Lower lobe of right lung (tissue), 2 donors: Measurements from ENCODE around the gene CCR9. TPM values are rescaled to one million over a fixed set of nuclear protein-coding genes. Genes with fewer than 3 reads are reported as not detected.

Source experiments
- ATAC-seq, 2 donors: fragments of 200-7000 bp; cut with Tn5 transposase; one replicate each; pipeline ENCODE4 v1.9.1; 2020 to 2022; ENCODE audit warnings: mild to moderate bottlenecking in 2 of 2, moderate library complexity in 2 of 2
- DNase-seq: peaks from one replicate; pipeline ENCODE4 v3.0.0-alpha.2; 2020
- H3K27ac ChIP-seq: fragments of 200-600 bp; one replicate; pipeline ENCODE4 v1.8.0; 2022
- H3K27me3 ChIP-seq: fragments of 200-600 bp; one replicate; pipeline ENCODE4 v1.8.0; 2022; ENCODE audit warnings: low read depth
- H3K36me3 ChIP-seq: fragments of 200-600 bp; one replicate; pipeline ENCODE4 v1.8.0; 2022; ENCODE audit warnings: mild to moderate bottlenecking
- H3K4me1 ChIP-seq: fragments of 200-600 bp; one replicate; pipeline ENCODE4 v1.8.0; 2022
- H3K4me3 ChIP-seq: fragments of 200-600 bp; one replicate; pipeline ENCODE4 v1.8.0; 2022; ENCODE audit warnings: mild to moderate bottlenecking
- H3K9me3 ChIP-seq: fragments of 200-600 bp; one replicate; pipeline ENCODE4 v1.8.0; 2022
- CTCF ChIP-seq: fragments of 200-600 bp; IDR thresholded peaks from one replicate; pipeline ENCODE4 v1.8.0; 2022; ENCODE audit warnings: antibody characterized with exemption, mild to moderate bottlenecking
- intact Hi-C: fragments of 100-400 bp; cut with DNase I; formaldehyde crosslinking; loops from one replicate; pipeline ENCODE4 v1.11.0; 2022
- long read RNA-seq: library from polyadenylated mRNA; unstranded; transcript quantifications from one replicate; pipeline ENCODE4 v2.0.0, GENCODE V29; 2021
- total RNA-seq: library from RNA; stranded (reverse); fragmentation: NEBNext Ultra II Directional; extraction: Animal tissue kit (Norgen Biotek cat#: 25700); gene quantifications from one replicate; pipeline ENCODE4 v1.2.1, GENCODE V29; 2021
- donor health status: DM: no; HTN: yes; CAD: no; lungs with severe emphysema.

Gene CCR9
- not detected for total RNA-seq
- long read RNA-seq: 0 reads

GRCh38 chr3:45885979-45886705, at the start of gene CCR9:
TSS of gene CCR9 (plus strand) at chr3:45886543. CDS start at chr3:45894934, 8,391 bp downstream.
- Histone ChIP-seq H3K9me3 (no peaks in the 10 kb centered on the region), H3K4me1 (no peaks in the 10 kb centered on the region), H3K27ac (no peak within 1 kb of the TSS), H3K36me3 (no peaks in the 10 kb centered on the region), H3K27me3 (no peaks in the 10 kb centered on the region), H3K4me3 (no peak within 1 kb of the TSS)
- DNase-seq: no peak
- no peak for ATAC-seq
- no peak for TF ChIP-seq CTCF
- intact Hi-C loops: no loop called here

- TF ChIP-seq CTCF: no peak
These were observed 47.9 kb upstream of the CCR9 start for GRCh38 chr3:45838466-45838865.

GRCh38 chr3:45841420-45841756, 45.0 kb upstream of the CCR9 start:
- no peaks in the 10 kb centered on the region for H3K27me3 ChIP-seq
- intact Hi-C loops: no loop called here
- no peaks in the 10 kb centered on the region for H3K9me3 ChIP-seq
- H3K4me1 ChIP-seq: peaks cover 11% of the 10 kb centered on the region
- peak; percentile 59 to 70 for ATAC-seq
- peak overlapping the region; percentile 85 for H3K27ac ChIP-seq
- DNase-seq: peak; percentile 54
- TF ChIP-seq CTCF: no peak
- peak overlapping the region; percentile 94 for H3K4me3 ChIP-seq
- peaks cover 8% of the 10 kb centered on the region for H3K36me3 ChIP-seq

More at GRCh38 chr3:45838466-45838865, 47.9 kb upstream of the CCR9 start:
- Histone ChIP-seq H3K27ac (no peak overlapping the region), H3K27me3 (no peaks in the 10 kb centered on the region), H3K4me3 (no peak overlapping the region), H3K4me1 (peaks cover 11% of the 10 kb centered on the region), H3K9me3 (no peaks in the 10 kb centered on the region), H3K36me3 (peaks cover 34% of the 10 kb centered on the region)
- DNase-seq (no peak), ATAC-seq (no peak)
- intact Hi-C loops: no loop called here

- TF ChIP-seq CTCF: no peak
- Histone ChIP-seq H3K36me3 (peaks cover 3% of the 10 kb centered on the region), H3K27ac (peak within 1 kb of the TSS; percentile 85)
These were observed 44.4 kb upstream of the CCR9 start, which contains the start of gene LZTFL1 for GRCh38 chr3:45841757-45842491. TSS of gene LZTFL1 (minus strand) at chr3:45842119. CDS start at chr3:45841991, 128 bp downstream.

GRCh38 chr3:45842851-45843625, 43.3 kb upstream of the CCR9 start:
- ATAC-seq: no peak
- intact Hi-C loops: no loop called here
- Histone ChIP-seq H3K36me3 (no peaks in the 10 kb centered on the region), H3K9me3 (no peaks in the 10 kb centered on the region), H3K4me1 (peaks cover 11% of the 10 kb centered on the region), H3K27ac (no peak overlapping the region), H3K27me3 (peaks cover 5% of the 10 kb centered on the region), H3K4me3 (no peak overlapping the region)
- no peak for DNase-seq
- TF ChIP-seq CTCF: no peak

More at GRCh38 chr3:45841757-45842491, 44.4 kb upstream of the CCR9 start, which contains the start of gene LZTFL1:
- Histone ChIP-seq H3K4me1 (peaks cover 11% of the 10 kb centered on the region), H3K4me3 (peak within 1 kb of the TSS; percentile 94), H3K27me3 (peaks cover 3% of the 10 kb centered on the region), H3K9me3 (no peaks in the 10 kb centered on the region)
- intact Hi-C loops: no loop called here
- peak; percentile 90 for DNase-seq
- ATAC-seq: peak; percentile 96 to 99
